Activated CD4-positive, CD25-positive, alpha-beta regulatory T cell treated with anti-CD3 and anti-CD28 coated beads, Interleukin-2, amount 50 U/mL, for 72 hours (primary cell): Measurements from ENCODE around the gene ATF6.

ENCODE experiments used
- DNase-seq: peaks from one replicate; pipeline ENCODE4 v3.0.0; 2021

The ATF6 gene

GRCh38 chr1:161945306-161946060, 179.4 kb downstream of the ATF6 start:
- DNase-seq: no peak

- DNase-seq: no peak
Observed at GRCh38 chr1:161946071-161946987, 180.2 kb downstream of the ATF6 start.

GRCh38 chr1:161948435-161948834, 182.3 kb downstream of the ATF6 start:
- no peak for DNase-seq

- DNase-seq: no peak
Observed at GRCh38 chr1:161949548-161949947, 183.4 kb downstream of the ATF6 start.

GRCh38 chr1:161950377-161950776, 184.3 kb downstream of the ATF6 start:
- no peak for DNase-seq

- no peak for DNase-seq
Observed at GRCh38 chr1:161951646-161952045, 185.5 kb downstream of the ATF6 start.

- no peak for DNase-seq
Observed at GRCh38 chr1:161952607-161953172, 186.6 kb downstream of the ATF6 start.

GRCh38 chr1:161953256-161953920, 187.3 kb downstream of the ATF6 start:
- DNase-seq: no peak

- no peak for DNase-seq
Observed at GRCh38 chr1:161954050-161954449, 187.9 kb downstream of the ATF6 start.

GRCh38 chr1:161954466-161954865, 188.3 kb downstream of the ATF6 start:
- no peak for DNase-seq

- DNase-seq: no peak
Observed at GRCh38 chr1:161955606-161956005, 189.5 kb downstream of the ATF6 start.

GRCh38 chr1:161956097-161956496, 190.0 kb downstream of the ATF6 start:
- no peak for DNase-seq

GRCh38 chr1:161956930-161957329, 190.8 kb downstream of the ATF6 start:
- no peak for DNase-seq

- DNase-seq: no peak
Observed at GRCh38 chr1:161958425-161958824, 192.3 kb downstream of the ATF6 start.

- no peak for DNase-seq
Observed at GRCh38 chr1:161962091-161962887, 196.2 kb downstream of the ATF6 start.

- DNase-seq: no peak
Observed at GRCh38 chr1:161966067-161966466, 199.9 kb downstream of the ATF6 start.

GRCh38 chr1:161970036-161970435, 203.9 kb downstream of the ATF6 start:
- DNase-seq: no peak

- DNase-seq: no peak
Observed at GRCh38 chr1:161970633-161971032, 204.5 kb downstream of the ATF6 start.

GRCh38 chr1:161972828-161973227, 206.7 kb downstream of the ATF6 start:
- no peak for DNase-seq

- DNase-seq: no peak
Observed at GRCh38 chr1:161973924-161974845, 208.1 kb downstream of the ATF6 start.
